Neural cell (in vitro differentiated cells): ENCODE measurements around the gene MLPH. TPM values are rescaled to one million over a fixed set of nuclear protein-coding genes. Genes with fewer than 3 reads are reported as not detected.
A peak's percentile ranks its signal among the peaks of the same experiment; 100 is the strongest.

Experiments
- H2AFZ ChIP-seq: fragments of 200-600, 300-800 bp; sonication (generic), shearing (Covaris generic); 2 replicates; pipeline ENCODE4 v1.6.0; 2014; ENCODE audit warnings: low read depth, mild to moderate bottlenecking, antibody characterized with exemption, low read length, moderate library complexity
- H3F3A ChIP-seq: fragments of 200-600 bp; shearing (Covaris generic); 2 replicates; pipeline ENCODE4 v1.6.1; 2016; ENCODE audit warnings: mild to moderate bottlenecking, moderate library complexity, mixed read lengths, antibody characterized with exemption, low read length; ENCODE audit not compliant: insufficient read depth, poor library complexity, severe bottlenecking
- H3K27ac ChIP-seq: fragments of 200-600, 300-800 bp; sonication (generic), shearing (Covaris generic); 2 replicates; pipeline ENCODE4 v1.5.1; 2014; ENCODE audit warnings: mild to moderate bottlenecking, low read length, moderate library complexity
- H3K27me3 ChIP-seq: fragments of 300-800, 200-600 bp; sonication (generic), shearing (Covaris generic); 2 replicates; pipeline ENCODE4 v1.6.0; 2014; ENCODE audit warnings: mild to moderate bottlenecking, low read depth, low read length, moderate library complexity; ENCODE audit not compliant: insufficient read depth
- H3K36me3 ChIP-seq: fragments of 300-800, 200-600 bp; sonication (generic), shearing (Covaris generic); 2 replicates; pipeline ENCODE4 v1.5.1; 2014; ENCODE audit warnings: mild to moderate bottlenecking, antibody characterized with exemption, low read length, moderate library complexity; ENCODE audit not compliant: insufficient read depth
- H3K4me2 ChIP-seq: fragments of 300-800, 200-600 bp; sonication (generic), shearing (Covaris generic); 2 replicates; pipeline ENCODE4 v1.6.0; 2014; ENCODE audit warnings: mild to moderate bottlenecking, low read length
- H3K4me3 ChIP-seq: fragments of 300-800, 200-600 bp; sonication (generic), shearing (Covaris generic); 2 replicates; pipeline ENCODE4 v1.5.1; 2014; ENCODE audit warnings: mild to moderate bottlenecking, low read length, moderate library complexity
- H3K79me2 ChIP-seq: fragments of 200-600 bp; shearing (Covaris generic); replicated peaks from 2 replicates; pipeline ENCODE4 v1.6.0; 2014; ENCODE audit warnings: mild to moderate bottlenecking, low read length, moderate library complexity; ENCODE audit not compliant: insufficient read depth
- H3K9ac ChIP-seq: fragments of 300-800, 200-600 bp; sonication (generic), shearing (Covaris generic); 2 replicates; pipeline ENCODE4 v1.6.1; 2016; ENCODE audit warnings: mild to moderate bottlenecking, low read length, mixed read lengths
- H3K9me2 ChIP-seq: fragments of 200-600 bp; shearing (Covaris generic); 2 replicates; pipeline ENCODE4 v1.6.1; 2016; ENCODE audit warnings: mild to moderate bottlenecking, low read length, mixed read lengths; ENCODE audit not compliant: insufficient read depth
- H3K9me3 ChIP-seq: fragments of 200-600, 300-800 bp; sonication (generic), shearing (Covaris generic); 2 replicates; pipeline ENCODE4 v1.6.1; 2016; ENCODE audit warnings: mild to moderate bottlenecking, mixed run types, low read length, moderate library complexity, mixed read lengths
- H4K20me1 ChIP-seq: fragments of 200-600 bp; shearing (Covaris generic); 2 replicates; pipeline ENCODE4 v1.6.1; 2016; ENCODE audit warnings: mild to moderate bottlenecking, mixed run types; ENCODE audit not compliant: insufficient read depth
- CTCF ChIP-seq: fragments of 450-650 bp; IDR thresholded peaks from 2 replicates; pipeline ENCODE4 v1.5.1; 2014; ENCODE audit warnings: antibody characterized with exemption, mild to moderate bottlenecking, moderate library complexity; ENCODE audit not compliant: poor library complexity, severe bottlenecking
- EP300 ChIP-seq: fragments of 450-650 bp; conservative IDR thresholded peaks from 2 replicates; pipeline ENCODE4 v1.6.1; 2014; ENCODE audit warnings: antibody characterized with exemption, mild to moderate bottlenecking, moderate library complexity; ENCODE audit not compliant: poor library complexity, severe bottlenecking
- EZH2 ChIP-seq: fragments of 200-600, 300-800 bp; shearing (Covaris generic), sonication (generic); IDR thresholded peaks from 2 replicates; pipeline ENCODE4 v1.6.1; 2014; ENCODE audit warnings: antibody characterized with exemption, low read length, borderline replicate concordance, mild to moderate bottlenecking; ENCODE audit not compliant: insufficient read depth, poor library complexity, severe bottlenecking
- MXI1 ChIP-seq: fragments of 450-650 bp; conservative IDR thresholded peaks from 2 replicates; pipeline ENCODE4 v1.6.1; 2014; ENCODE audit warnings: antibody characterized with exemption, mild to moderate bottlenecking; ENCODE audit not compliant: poor library complexity, severe bottlenecking
- POLR2AphosphoS5 ChIP-seq: IDR thresholded peaks from 2 replicates; pipeline ENCODE4 v1.6.1; 2012
- RAD21 ChIP-seq: fragments of 450-650 bp; conservative IDR thresholded peaks from 2 replicates; pipeline ENCODE4 v1.6.1; 2014; ENCODE audit warnings: antibody characterized with exemption, mild to moderate bottlenecking, moderate library complexity
- REST ChIP-seq: IDR thresholded peaks from 2 replicates; pipeline ENCODE4 v1.6.1; 2012; ENCODE audit warnings: borderline replicate concordance
- SMC3 ChIP-seq: fragments of 450-650 bp; conservative IDR thresholded peaks from 2 replicates; pipeline ENCODE4 v1.6.1; 2014; ENCODE audit warnings: antibody characterized with exemption, mild to moderate bottlenecking, moderate library complexity; ENCODE audit not compliant: poor library complexity
- TAF1 ChIP-seq: IDR thresholded peaks from 2 replicates; pipeline ENCODE4 v1.6.1; 2012; ENCODE audit warnings: low read depth
- polyA minus RNA-seq: library from RNA; depleted of rRNA, polyadenylated mRNA; stranded (reverse); fragments of >200 nt; gene quantifications from 2 replicates; pipeline ENCODE4 v1.2.3, GENCODE V29; 2014
- polyA plus RNA-seq: library from polyadenylated mRNA; depleted of rRNA; stranded (reverse); fragments of >200 nt; gene quantifications from 2 replicates; pipeline ENCODE4 v1.2.3, GENCODE V29; 2014

The MLPH gene, protein sequence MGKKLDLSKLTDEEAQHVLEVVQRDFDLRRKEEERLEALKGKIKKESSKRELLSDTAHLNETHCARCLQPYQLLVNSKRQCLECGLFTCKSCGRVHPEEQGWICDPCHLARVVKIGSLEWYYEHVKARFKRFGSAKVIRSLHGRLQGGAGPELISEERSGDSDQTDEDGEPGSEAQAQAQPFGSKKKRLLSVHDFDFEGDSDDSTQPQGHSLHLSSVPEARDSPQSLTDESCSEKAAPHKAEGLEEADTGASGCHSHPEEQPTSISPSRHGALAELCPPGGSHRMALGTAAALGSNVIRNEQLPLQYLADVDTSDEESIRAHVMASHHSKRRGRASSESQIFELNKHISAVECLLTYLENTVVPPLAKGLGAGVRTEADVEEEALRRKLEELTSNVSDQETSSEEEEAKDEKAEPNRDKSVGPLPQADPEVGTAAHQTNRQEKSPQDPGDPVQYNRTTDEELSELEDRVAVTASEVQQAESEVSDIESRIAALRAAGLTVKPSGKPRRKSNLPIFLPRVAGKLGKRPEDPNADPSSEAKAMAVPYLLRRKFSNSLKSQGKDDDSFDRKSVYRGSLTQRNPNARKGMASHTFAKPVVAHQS
- not detected in 2 replicates for polyA plus RNA-seq
- not detected in 2 replicates for polyA minus RNA-seq

- peaks cover 65% of the 10 kb centered on the region for H3K27me3 ChIP-seq
- no peaks in the 10 kb centered on the region for H3K9me2 ChIP-seq
- no peaks in the 10 kb centered on the region for H4K20me1 ChIP-seq
- peak within 1 kb of the TSS; percentile 66 for H3K4me3 ChIP-seq
- H3K9me3 ChIP-seq = peaks cover 11% of the 10 kb centered on the region
- no peak within 1 kb of the TSS for H2AFZ ChIP-seq
- peak within 1 kb of the TSS; percentile 94 for H3K4me2 ChIP-seq
- H3K9ac ChIP-seq = peak within 1 kb of the TSS; percentile 12
- no peaks in the 10 kb centered on the region for H3K79me2 ChIP-seq
- H3K27ac ChIP-seq = no peak within 1 kb of the TSS
- TF ChIP-seq EZH2 (peak; percentile 77), SMC3 (no peak)
- no peaks in the 10 kb centered on the region for H3K36me3 ChIP-seq
- no peaks in the 10 kb centered on the region for H3F3A ChIP-seq
Observed at GRCh38 chr2:237486819-237487448, at the start of gene MLPH. TSS of gene MLPH (plus strand) at chr2:237487251. CDS start at chr2:237493427, 6,176 bp downstream.

- no peaks in the 10 kb centered on the region for H3F3A ChIP-seq
- no peaks in the 10 kb centered on the region for H4K20me1 ChIP-seq
- H3K4me3 ChIP-seq = no peak overlapping the region
- no peak overlapping the region for H2AFZ ChIP-seq
- H3K9me2 ChIP-seq = no peaks in the 10 kb centered on the region
- no peak overlapping the region for H3K9ac ChIP-seq
- no peak overlapping the region for H3K27ac ChIP-seq
- TF ChIP-seq EZH2 = no peak
- TF ChIP-seq SMC3 = no peak
- no peak for TF ChIP-seq EP300
- no peak for TF ChIP-seq CTCF
- no peak for TF ChIP-seq REST
- no peak for TF ChIP-seq POLR2AphosphoS5
- TF ChIP-seq TAF1 = no peak
- no peak for TF ChIP-seq RAD21
- no peak for TF ChIP-seq MXI1
- H3K4me2 ChIP-seq = no peak overlapping the region
- no peaks in the 10 kb centered on the region for H3K27me3 ChIP-seq
- no peaks in the 10 kb centered on the region for H3K79me2 ChIP-seq
- no peaks in the 10 kb centered on the region for H3K36me3 ChIP-seq
- no peaks in the 10 kb centered on the region for H3K9me3 ChIP-seq
Observed at GRCh38 chr2:237437566-237437965, 49.5 kb upstream of the MLPH start.
